GM19467 (cell line): ENCODE measurements around the gene PRKN.
"Not testable (repeated sequence)": the region's sequence is repeated elsewhere in the genome, so short reads cannot be mapped to it uniquely, and the experiment has no call there.

Experiments
- ATAC-seq: cut with Tn5 transposase; IDR thresholded peaks from one replicate; pipeline ENCODE4 v1.9.1; 2021; ENCODE audit warnings: mild to moderate bottlenecking, moderate library complexity; ENCODE audit not compliant: unreplicated experiment

The PRKN gene

GRCh38 chr6:161313475-161313874, 1414.1 kb downstream of the PRKN start:
- not testable (repeated sequence) for ATAC-seq

- ATAC-seq: not testable (repeated sequence)
These were observed 1417.8 kb downstream of the PRKN start for GRCh38 chr6:161309774-161310173.

DNA sequence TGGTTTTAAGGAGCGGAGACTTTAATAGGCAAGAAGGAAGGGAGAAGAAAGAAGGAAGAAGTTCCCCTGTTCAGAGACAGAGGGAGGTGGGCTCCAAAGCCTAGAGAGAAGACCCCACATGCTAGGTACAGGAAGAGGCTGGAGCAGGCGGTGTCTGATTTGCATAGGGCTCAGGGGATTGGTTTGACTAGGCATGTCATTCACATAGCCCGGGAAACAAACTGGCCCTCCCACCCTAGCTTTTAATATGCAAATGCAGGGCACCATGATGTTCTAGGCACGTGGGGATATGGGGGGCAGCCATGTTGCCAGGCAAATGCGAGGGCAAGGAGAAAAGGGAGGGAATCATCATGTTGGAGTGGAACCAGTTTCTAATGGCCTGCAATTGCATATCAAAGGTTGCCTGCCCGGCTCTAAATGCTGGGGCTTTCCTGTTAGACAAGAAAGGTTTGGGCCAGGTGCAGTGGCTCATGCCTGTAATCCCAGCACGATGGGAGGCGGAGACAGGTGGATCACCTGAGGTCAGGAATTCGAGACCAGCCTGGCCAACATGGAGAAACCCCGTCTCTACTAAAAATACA, 1419.4 kb downstream of the PRKN start:
- ATAC-seq: no peak

DNA sequence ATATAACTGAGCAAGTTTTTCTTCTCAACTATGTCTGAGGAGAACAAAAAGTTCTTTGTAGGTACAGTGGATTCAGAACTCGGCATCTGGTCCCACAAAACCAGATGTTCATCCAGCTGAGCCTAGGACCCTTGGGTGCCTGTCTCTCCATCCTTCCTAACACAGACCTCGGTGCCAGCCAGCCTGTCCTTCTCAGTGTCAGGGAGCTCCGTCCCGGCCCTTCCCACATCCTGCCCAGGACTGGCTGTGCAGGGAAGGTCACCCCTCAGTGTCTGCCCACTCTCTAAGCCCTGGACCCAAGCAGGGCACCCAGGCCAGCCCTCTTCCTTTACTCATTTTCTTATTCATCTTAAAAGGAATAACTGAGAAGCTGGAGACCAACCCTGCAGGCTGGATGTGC, 1421.7 kb downstream of the PRKN start:
- no peak for ATAC-seq

DNA sequence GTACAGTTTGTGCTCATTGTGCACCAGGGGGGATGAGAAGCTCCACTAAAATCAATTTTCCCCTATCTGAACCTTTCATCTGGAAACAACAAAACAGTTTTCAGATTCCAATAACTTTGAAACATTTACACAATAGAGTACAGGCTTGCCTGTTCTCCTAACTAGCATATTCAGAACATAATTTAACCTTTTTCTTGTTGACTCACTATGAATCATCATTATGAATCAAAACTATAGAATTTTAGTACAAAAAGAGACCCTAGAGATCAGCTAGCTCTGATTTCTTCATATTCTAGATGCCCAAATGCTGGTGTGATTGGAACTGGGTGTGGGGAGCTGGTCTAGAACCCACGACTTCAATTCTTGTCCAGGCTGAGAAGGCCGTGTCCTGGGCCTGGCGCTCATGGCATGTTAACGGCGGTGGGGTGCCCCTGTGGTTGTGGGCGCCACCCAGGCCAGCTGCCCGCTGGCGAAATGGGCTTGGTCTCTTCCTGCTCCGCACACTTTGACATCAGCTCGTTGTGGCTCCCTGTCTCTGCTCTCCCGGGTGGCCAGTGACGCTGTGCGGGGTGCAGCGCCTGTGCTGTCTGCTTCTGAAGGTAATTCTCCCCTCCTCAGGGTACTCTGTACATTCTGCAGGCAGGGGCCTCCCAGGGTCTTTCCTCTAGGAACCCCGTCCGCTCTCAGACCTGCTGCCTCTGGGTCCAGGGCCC, 1423.8 kb downstream of the PRKN start:
- no peak for ATAC-seq

GRCh38 chr6:161302949-161303348, 1424.6 kb downstream of the PRKN start:
- no peak for ATAC-seq

- ATAC-seq: no peak
These were observed 1426.2 kb downstream of the PRKN start for GRCh38 chr6:161301338-161301737.

- ATAC-seq: no peak
These were observed 1426.7 kb downstream of the PRKN start for GRCh38 chr6:161300823-161301222.

DNA sequence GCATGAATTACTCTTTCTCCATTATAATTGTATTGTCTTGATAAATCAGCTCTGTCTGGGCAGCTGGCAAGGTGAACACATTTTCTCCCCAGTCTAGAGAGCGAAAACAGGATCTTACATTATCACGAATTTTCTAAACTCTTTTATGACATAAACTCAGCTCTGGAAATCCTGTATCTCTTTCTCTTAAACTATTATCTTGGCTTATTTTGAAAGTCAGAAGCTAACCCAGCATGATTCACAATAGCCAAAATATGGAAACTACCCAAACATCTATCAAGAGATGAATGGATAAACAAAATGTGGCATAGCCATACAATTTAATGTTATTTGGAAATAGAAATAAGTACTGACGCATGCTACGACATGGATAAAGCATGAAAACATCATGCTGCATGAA, 1427.8 kb downstream of the PRKN start:
- ATAC-seq: no peak
